Retinal pigment epithelial cell (primary cell): Measurements from ENCODE around the gene GNGT2.

Experiments used
- DNase-seq: peaks from one replicate; pipeline ENCODE4 v3.0.0-alpha.2; 2010; ENCODE audit warnings: low read depth
- H3K4me3 ChIP-seq: 2 replicates; pipeline ENCODE4 v1.5.1; 2011; ENCODE audit warnings: mild to moderate bottlenecking, low read length, control low read depth, moderate library complexity
- TF ChIP-seq, protein P1 (sequence below): conservative IDR thresholded peaks from 2 replicates; pipeline ENCODE4 v1.5.1; 2011; ENCODE audit warnings: low read depth, low read length, control low read depth, inconsistent platforms

The GNGT2 gene

DNA sequence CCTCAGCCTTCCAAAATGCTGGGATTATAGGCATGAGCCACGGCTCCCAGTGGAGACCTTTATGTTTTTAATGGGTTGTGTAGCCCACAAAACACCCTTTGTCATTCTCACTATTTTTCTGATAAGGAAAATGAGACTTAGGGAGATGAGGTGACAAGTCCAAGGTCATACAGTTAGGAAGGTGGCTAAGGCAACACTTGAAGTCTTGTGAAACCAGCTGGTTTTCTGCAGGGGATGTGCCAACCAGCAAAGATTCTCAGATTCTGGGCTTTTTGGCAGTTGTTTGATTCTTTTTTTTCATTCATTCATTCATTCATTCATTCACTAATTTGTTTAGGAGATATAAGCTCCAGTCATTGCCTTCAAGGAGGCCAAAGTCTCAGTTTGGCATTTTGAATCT is 30.2 kb upstream of the GNGT2 start:
- TF ChIP-seq, protein P1, sequence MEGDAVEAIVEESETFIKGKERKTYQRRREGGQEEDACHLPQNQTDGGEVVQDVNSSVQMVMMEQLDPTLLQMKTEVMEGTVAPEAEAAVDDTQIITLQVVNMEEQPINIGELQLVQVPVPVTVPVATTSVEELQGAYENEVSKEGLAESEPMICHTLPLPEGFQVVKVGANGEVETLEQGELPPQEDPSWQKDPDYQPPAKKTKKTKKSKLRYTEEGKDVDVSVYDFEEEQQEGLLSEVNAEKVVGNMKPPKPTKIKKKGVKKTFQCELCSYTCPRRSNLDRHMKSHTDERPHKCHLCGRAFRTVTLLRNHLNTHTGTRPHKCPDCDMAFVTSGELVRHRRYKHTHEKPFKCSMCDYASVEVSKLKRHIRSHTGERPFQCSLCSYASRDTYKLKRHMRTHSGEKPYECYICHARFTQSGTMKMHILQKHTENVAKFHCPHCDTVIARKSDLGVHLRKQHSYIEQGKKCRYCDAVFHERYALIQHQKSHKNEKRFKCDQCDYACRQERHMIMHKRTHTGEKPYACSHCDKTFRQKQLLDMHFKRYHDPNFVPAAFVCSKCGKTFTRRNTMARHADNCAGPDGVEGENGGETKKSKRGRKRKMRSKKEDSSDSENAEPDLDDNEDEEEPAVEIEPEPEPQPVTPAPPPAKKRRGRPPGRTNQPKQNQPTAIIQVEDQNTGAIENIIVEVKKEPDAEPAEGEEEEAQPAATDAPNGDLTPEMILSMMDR, result no peak
- no peak for DNase-seq
- no peak overlapping the region for H3K4me3 ChIP-seq

DNA sequence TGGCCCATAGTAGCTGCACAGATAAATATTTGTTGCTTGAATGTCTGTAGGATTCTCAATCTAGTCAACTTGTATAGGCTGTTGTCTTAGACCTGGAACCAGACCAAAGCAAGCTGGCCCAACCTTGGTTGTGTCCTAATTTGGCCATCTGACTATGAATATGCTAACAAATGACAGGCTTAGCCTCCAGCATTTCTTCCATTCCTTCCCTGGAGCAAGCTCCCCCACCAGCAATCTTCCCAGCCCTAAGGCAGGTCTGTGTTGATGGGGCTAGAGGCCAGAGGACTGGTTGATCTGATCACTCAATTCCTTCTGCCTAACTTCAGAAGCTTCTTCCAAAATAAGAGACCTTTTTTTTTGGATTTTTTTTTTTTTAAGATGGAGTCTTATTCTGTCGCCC is 29.6 kb upstream of the GNGT2 start:
- TF ChIP-seq, protein P1, result no peak
- H3K4me3 ChIP-seq, result no peak overlapping the region
- no peak for DNase-seq

DNA sequence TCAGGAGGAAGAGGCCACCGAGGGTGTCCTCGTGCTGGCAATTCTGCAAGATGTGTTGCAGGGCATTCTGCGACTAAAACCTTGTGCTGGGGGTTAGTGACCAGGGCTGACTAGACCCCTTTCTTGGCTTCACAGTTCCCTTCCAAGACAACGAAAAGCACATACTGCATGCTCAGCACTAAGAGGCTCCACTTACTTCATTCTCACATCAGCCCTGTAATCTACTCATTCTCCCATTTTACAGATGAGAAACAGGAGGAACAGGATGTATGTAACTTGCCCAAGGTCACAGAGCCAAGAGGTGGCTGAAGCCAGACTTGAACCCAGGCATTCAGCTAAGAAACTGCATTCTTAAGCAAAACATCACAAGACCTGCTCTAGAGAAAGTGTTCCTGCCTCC is 25.5 kb upstream of the GNGT2 start:
- H3K4me3 ChIP-seq, result no peak overlapping the region
- DNase-seq, result no peak
- TF ChIP-seq, protein P1, result no peak

DNA sequence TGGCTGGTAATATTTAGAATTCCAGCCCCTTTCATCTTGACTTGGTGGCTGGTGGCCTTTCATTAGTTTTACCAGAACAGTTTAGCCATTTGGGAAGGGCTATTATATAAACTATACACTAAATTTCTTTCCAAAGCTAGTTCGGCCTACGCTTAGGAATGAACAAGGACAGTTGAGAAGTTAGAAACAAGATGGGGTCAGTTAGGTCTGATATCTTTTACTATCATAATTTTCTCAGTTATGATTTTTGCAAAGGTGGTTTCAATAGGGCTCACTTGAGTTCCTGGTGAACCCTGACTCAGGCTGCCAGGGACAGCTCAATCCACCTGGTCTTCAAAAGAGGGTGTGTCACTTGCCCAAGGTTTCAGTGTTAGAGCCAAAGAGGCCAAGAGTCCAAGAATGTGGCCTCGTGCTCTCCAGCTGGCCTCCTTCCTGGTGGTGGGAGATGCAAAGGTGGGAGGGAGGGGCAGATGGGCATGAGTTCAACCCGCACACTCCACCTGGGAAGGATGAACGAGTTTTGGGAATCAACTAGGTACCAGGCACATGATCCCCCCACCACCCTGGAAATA is 24.2 kb upstream of the GNGT2 start:
- TF ChIP-seq, protein P1, result no peak
- no peak for DNase-seq
- H3K4me3 ChIP-seq, result no peak overlapping the region

DNA sequence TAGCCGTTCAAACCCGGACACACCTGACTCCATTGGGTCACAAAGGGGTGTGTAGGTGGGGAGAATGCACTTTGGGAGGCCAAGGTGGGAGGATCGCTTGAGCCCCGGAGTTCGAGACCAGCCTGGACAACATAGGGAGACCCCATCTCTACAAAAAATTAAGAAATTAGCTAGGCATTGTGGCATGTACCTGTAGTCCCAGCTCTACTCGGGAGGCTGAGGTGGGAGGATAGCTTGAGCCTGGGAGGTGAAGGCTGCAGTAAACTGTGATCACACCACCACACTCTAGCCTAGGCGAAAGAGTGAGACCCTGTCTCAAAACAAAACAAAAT is 21.2 kb upstream of the GNGT2 start:
- TF ChIP-seq, protein P1, result no peak
- no peak overlapping the region for H3K4me3 ChIP-seq

DNA sequence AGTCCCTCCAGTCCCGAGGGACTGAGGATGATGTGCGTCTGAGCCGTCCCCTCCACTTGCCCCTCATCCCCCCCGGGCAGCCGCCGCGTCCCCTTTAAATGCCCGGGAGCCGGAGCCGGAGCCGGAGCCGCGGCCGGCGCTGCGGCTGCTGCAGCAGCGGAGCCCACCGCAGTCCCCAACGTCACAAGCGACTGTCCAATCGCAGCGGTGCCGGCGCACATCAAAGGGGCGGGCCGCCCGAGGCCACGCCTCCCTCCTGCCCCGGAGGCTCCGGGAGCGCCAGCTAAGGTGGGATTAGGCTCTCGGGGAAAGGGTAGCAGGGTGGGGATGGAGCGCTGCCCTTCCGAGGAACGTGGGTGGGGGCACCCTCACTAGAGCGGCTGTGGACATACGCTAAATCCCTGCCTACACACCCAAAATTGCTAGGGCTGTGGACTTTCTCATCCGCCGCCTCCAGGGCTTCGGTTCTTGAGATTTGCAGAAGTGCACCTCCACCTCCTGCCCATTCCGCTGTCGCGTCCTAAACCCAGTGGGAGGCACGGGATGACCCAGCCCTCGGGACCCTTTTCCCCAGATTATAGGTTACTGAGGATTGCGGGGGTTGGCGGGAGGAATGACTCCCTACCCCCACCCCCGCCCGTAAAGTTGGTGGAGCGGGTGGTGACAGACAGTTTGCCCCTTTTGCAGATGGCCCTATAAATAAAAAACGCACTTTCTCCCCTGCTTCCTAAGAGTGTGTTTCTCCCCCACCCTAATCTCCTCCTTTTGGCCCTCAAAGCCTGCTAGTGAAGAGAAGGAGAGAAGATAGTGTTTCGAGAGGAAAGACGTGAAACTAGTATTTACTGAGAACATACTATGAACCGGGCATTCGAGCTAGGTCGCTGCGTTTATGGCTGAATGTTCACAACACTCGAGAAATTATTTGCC is 20.5 kb upstream of the GNGT2 start, which contains the start of gene PHOSPHO1:
Gene PHOSPHO1 (minus strand): TSS at position 152 of the 927 bp plus-strand sequence. CDS start 4,096 bp downstream, outside the sequence.
- peak; percentile 37 for DNase-seq
- H3K4me3 ChIP-seq, result peak within 1 kb of the TSS; percentile 69
- TF ChIP-seq, protein P1, result no peak

More for the DNA sequence above, 21.2 kb upstream of the GNGT2 start:
- no peak for DNase-seq
